Measurements from ENCODE around the gene SNX25. TPM values are rescaled to one million over a fixed set of nuclear protein-coding genes. Genes with fewer than 3 reads are reported as not detected.

Gene SNX25
- total RNA-seq = 24.1 and 25.0 TPM in 2 replicates

- H3K36me3 Mint-ChIP-seq (ENCODE audit: low read depth) = peaks cover 25% of the 10 kb centered on the region
- intact Hi-C loops (cut with micrococcal nuclease) = loop anchor here (1.0 to 10.0 kb wide), 3 partner anchors 186 to 1704 kb away; partner anchors contain the start of genes ACSL1, ING2 and LRP2BP
- no peaks in the 10 kb centered on the region for H3K9me3 Mint-ChIP-seq
- peak; percentile 81 for DNase-seq (ENCODE audit: low spot score)
- H3K27ac Mint-ChIP-seq = peak within 1 kb of the TSS; percentile 84
- peak within 1 kb of the TSS; percentile 88 for H3K4me3 Mint-ChIP-seq (ENCODE audit: low read depth)
- H3K27me3 Mint-ChIP-seq (ENCODE audit: low read depth) = peaks cover 15% of the 10 kb centered on the region
- peaks cover 34% of the 10 kb centered on the region for H3K4me1 Mint-ChIP-seq (ENCODE audit: low read depth)
Observed at GRCh38 chr4:185209031-185209851, at the start of gene SNX25. SNX25 (plus strand) TSS chr4:185209598; CDS start chr4:185209827, 229 bp downstream.

- Mint-ChIP-seq H3K27me3 (ENCODE audit: low read depth) (peaks cover 19% of the 10 kb centered on the region), H3K4me1 (ENCODE audit: low read depth) (peaks cover 17% of the 10 kb centered on the region), H3K27ac (peak overlapping the region; percentile 30), H3K9me3 (no peaks in the 10 kb centered on the region), H3K36me3 (ENCODE audit: low read depth) (peaks cover 71% of the 10 kb centered on the region), H3K4me3 (ENCODE audit: low read depth) (no peak overlapping the region)
- DNase-seq (ENCODE audit: low spot score) = no peak
- intact Hi-C loops (cut with micrococcal nuclease) = loop anchor here (1.0 to 2.0 kb wide), 3 partner anchors 15 to 37 kb away; partner anchors contain the start of genes CFAP97 and SLC25A4
Observed at GRCh38 chr4:185165605-185166063, 43.8 kb upstream of the SNX25 start.

- Mint-ChIP-seq H3K27me3 (ENCODE audit: low read depth) (peaks cover 19% of the 10 kb centered on the region), H3K4me1 (ENCODE audit: low read depth) (peaks cover 17% of the 10 kb centered on the region), H3K4me3 (ENCODE audit: low read depth) (no peak overlapping the region), H3K36me3 (ENCODE audit: low read depth) (peaks cover 67% of the 10 kb centered on the region), H3K27ac (no peak overlapping the region), H3K9me3 (no peaks in the 10 kb centered on the region)
- intact Hi-C loops (cut with micrococcal nuclease) = no loop called here
- DNase-seq (ENCODE audit: low spot score) = no peak
Observed at GRCh38 chr4:185167234-185167633, 42.2 kb upstream of the SNX25 start.

- Mint-ChIP-seq H3K9me3 (no peaks in the 10 kb centered on the region), H3K27me3 (ENCODE audit: low read depth) (peaks cover 9% of the 10 kb centered on the region), H3K4me1 (ENCODE audit: low read depth) (peaks cover 3% of the 10 kb centered on the region), H3K27ac (no peak overlapping the region), H3K4me3 (ENCODE audit: low read depth) (no peak overlapping the region), H3K36me3 (ENCODE audit: low read depth) (peaks cover 55% of the 10 kb centered on the region)
- intact Hi-C loops (cut with micrococcal nuclease) = no loop called here
- no peak for DNase-seq (ENCODE audit: low spot score)
Observed at GRCh38 chr4:185171373-185172071, 37.9 kb upstream of the SNX25 start.

- Mint-ChIP-seq H3K4me1 (ENCODE audit: low read depth) (peaks cover 9% of the 10 kb centered on the region), H3K4me3 (ENCODE audit: low read depth) (no peak overlapping the region), H3K27ac (no peak overlapping the region), H3K9me3 (no peaks in the 10 kb centered on the region), H3K27me3 (ENCODE audit: low read depth) (no peaks in the 10 kb centered on the region), H3K36me3 (ENCODE audit: low read depth) (peaks cover 31% of the 10 kb centered on the region)
- no peak for DNase-seq (ENCODE audit: low spot score)
- intact Hi-C loops (cut with micrococcal nuclease) = no loop called here
Observed at GRCh38 chr4:185179488-185179887, 29.9 kb upstream of the SNX25 start.

- intact Hi-C loops (cut with micrococcal nuclease) = loop anchor here (2.0 kb wide), 1 partner anchor 39 kb away; the partner anchor contains the start of gene SLC25A4
- H3K9me3 Mint-ChIP-seq = no peaks in the 10 kb centered on the region
Observed at GRCh38 chr4:185182239-185182638, 27.2 kb upstream of the SNX25 start.

GRCh38 chr4:185183622-185184281 is 25.6 kb upstream of the SNX25 start:
- DNase-seq (ENCODE audit: low spot score) = peak; percentile 49
- H3K36me3 Mint-ChIP-seq (ENCODE audit: low read depth) = peaks cover 36% of the 10 kb centered on the region
- H3K4me1 Mint-ChIP-seq (ENCODE audit: low read depth) = peaks cover 14% of the 10 kb centered on the region
- intact Hi-C loops (cut with micrococcal nuclease) = loop anchor here (1.0 to 2.0 kb wide), 3 partner anchors 41 to 178 kb away; partner anchors contain the start of gene SLC25A4
- H3K4me3 Mint-ChIP-seq (ENCODE audit: low read depth) = no peak overlapping the region
- H3K9me3 Mint-ChIP-seq = no peaks in the 10 kb centered on the region
- H3K27ac Mint-ChIP-seq = no peak overlapping the region
- no peaks in the 10 kb centered on the region for H3K27me3 Mint-ChIP-seq (ENCODE audit: low read depth)

More at GRCh38 chr4:185182239-185182638, 27.2 kb upstream of the SNX25 start:
- Mint-ChIP-seq H3K27ac (no peak overlapping the region), H3K27me3 (ENCODE audit: low read depth) (no peaks in the 10 kb centered on the region), H3K4me1 (ENCODE audit: low read depth) (peaks cover 14% of the 10 kb centered on the region), H3K4me3 (ENCODE audit: low read depth) (no peak overlapping the region), H3K36me3 (ENCODE audit: low read depth) (peaks cover 29% of the 10 kb centered on the region)
- no peak for DNase-seq (ENCODE audit: low spot score)

GRCh38 chr4:185186769-185187168 is 22.6 kb upstream of the SNX25 start:
- Mint-ChIP-seq H3K27ac (no peak overlapping the region), H3K36me3 (ENCODE audit: low read depth) (peaks cover 40% of the 10 kb centered on the region), H3K4me1 (ENCODE audit: low read depth) (peaks cover 13% of the 10 kb centered on the region), H3K9me3 (no peaks in the 10 kb centered on the region), H3K27me3 (ENCODE audit: low read depth) (no peaks in the 10 kb centered on the region), H3K4me3 (ENCODE audit: low read depth) (no peak overlapping the region)
- intact Hi-C loops (cut with micrococcal nuclease) = no loop called here
- no peak for DNase-seq (ENCODE audit: low spot score)

- H3K27ac Mint-ChIP-seq = no peak overlapping the region
- H3K36me3 Mint-ChIP-seq (ENCODE audit: low read depth) = peaks cover 37% of the 10 kb centered on the region
- H3K4me3 Mint-ChIP-seq (ENCODE audit: low read depth) = no peak overlapping the region
- no peaks in the 10 kb centered on the region for H3K27me3 Mint-ChIP-seq (ENCODE audit: low read depth)
- peaks cover 15% of the 10 kb centered on the region for H3K4me1 Mint-ChIP-seq (ENCODE audit: low read depth)
- intact Hi-C loops (cut with micrococcal nuclease) = no loop called here
- DNase-seq (ENCODE audit: low spot score) = no peak
- H3K9me3 Mint-ChIP-seq = no peaks in the 10 kb centered on the region
Observed at GRCh38 chr4:185189606-185190305, 19.6 kb upstream of the SNX25 start.

GRCh38 chr4:185190306-185190856 is 19.0 kb upstream of the SNX25 start:
- Mint-ChIP-seq H3K4me1 (ENCODE audit: low read depth) (peaks cover 18% of the 10 kb centered on the region), H3K4me3 (ENCODE audit: low read depth) (no peak overlapping the region), H3K27me3 (ENCODE audit: low read depth) (no peaks in the 10 kb centered on the region), H3K36me3 (ENCODE audit: low read depth) (peaks cover 39% of the 10 kb centered on the region), H3K9me3 (no peaks in the 10 kb centered on the region), H3K27ac (no peak overlapping the region)
- no peak for DNase-seq (ENCODE audit: low spot score)
- intact Hi-C loops (cut with micrococcal nuclease) = no loop called here

- intact Hi-C loops (cut with micrococcal nuclease) = no loop called here
- Mint-ChIP-seq H3K9me3 (no peaks in the 10 kb centered on the region), H3K4me1 (ENCODE audit: low read depth) (peaks cover 17% of the 10 kb centered on the region), H3K4me3 (ENCODE audit: low read depth) (no peak overlapping the region), H3K27me3 (ENCODE audit: low read depth) (no peaks in the 10 kb centered on the region), H3K36me3 (ENCODE audit: low read depth) (peaks cover 40% of the 10 kb centered on the region), H3K27ac (no peak overlapping the region)
- DNase-seq (ENCODE audit: low spot score) = no peak
Observed at GRCh38 chr4:185192059-185192458, 17.3 kb upstream of the SNX25 start.
